Omental fat pad (tissue), 4 donors: ENCODE results near the gene SLC7A11. TPM values are rescaled to one million over a fixed set of nuclear protein-coding genes. Genes with fewer than 3 reads are reported as not detected.

Experiments used
- ATAC-seq: fragments of 150-250 bp; one replicate; pipeline ENCODE4 v1.9.1; 2016; ENCODE audit warnings: mild to moderate bottlenecking, moderate library complexity; ENCODE audit not compliant: low FRiP score
- DNase-seq: peaks from one replicate; pipeline ENCODE4 v3.0.0-alpha.2; 2019; ENCODE audit warnings: low spot score
- CTCF ChIP-seq, 3 donors: fragments of 450-650 bp; IDR thresholded peaks; one replicate each; pipeline ENCODE4 v1.5.1; 2016 to 2017; ENCODE audit warnings: antibody characterized with exemption in 3 of 3, mild to moderate bottlenecking in 3 of 3, moderate library complexity in 2 of 3
- total RNA-seq, 4 donors: library from RNA; depleted of rRNA; stranded (reverse); fragments of >200 nt; gene quantifications; one replicate each; pipeline ENCODE4 v1.1.0, GENCODE V29; 2016

SLC7A11 gene
- total RNA-seq, 4 donors from 2014 or later = 0.60 to 1.5 (median 0.90) TPM

DNA sequence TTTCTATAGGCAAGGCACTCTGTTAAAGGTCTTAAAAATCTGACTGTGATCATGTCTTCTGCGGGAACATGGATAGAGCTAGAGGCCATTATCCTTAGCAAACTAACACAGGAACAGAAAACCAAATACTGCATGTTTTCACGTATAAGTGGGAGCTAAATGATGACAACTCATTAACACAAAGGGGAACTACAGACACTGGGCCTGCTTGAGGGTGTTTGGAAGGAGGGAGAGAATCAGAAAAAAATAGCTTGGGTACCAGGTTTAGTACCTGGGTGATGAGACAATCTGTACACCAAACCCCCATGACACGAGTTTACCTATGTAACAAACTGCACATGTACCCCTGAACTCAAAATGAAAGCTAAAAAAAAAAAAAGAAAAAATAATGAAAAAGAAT, 12.1 kb downstream of the SLC7A11 start:
- TF ChIP-seq CTCF (IDR thresholded peaks at IDR 0.05) = no peak
- no peak for ATAC-seq
- DNase-seq = no peak

GRCh38 chr4:138229160-138229559, 13.0 kb downstream of the SLC7A11 start:
- no peak for TF ChIP-seq CTCF (IDR thresholded peaks at IDR 0.05)
- ATAC-seq (no peak), DNase-seq (no peak)

DNA sequence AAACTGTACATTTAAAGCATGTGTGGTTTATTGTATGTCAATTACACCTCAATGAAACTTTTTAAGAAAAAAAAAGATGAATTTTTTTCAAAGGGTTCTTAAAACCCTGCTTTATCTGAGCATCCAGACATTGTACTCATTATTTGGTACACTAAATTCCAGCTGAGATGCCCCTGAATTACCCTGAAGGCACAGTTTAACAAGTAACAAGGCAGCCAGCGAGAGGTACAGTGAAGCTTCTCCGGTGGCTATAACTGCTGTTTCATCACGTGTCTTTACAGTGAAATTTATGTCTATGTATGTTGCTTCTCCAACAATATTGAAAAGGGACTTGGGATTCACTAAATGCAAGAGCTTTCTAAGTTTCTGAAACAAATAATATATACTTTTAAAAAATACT, 15.8 kb downstream of the SLC7A11 start:
- no peak for ATAC-seq
- TF ChIP-seq CTCF (IDR thresholded peaks at IDR 0.05) = no peak

DNA sequence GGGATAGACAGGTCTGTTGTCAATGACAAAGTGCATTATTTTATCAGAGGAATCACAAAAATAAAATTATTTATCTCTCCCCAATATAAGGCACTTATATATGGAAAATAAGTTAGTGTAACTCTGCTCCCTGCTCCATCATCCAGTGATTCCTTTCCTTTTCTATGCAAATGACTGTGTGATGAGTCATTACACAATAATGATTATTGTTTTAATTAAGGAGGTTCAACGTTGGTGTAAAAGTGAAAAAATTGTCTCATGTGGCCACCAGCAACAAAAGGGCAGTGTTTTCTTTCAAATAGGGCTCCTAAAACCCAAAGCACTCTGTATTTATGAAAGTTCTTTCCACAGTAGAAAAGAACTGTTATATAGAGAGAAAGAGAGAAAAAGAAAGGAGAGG, 16.7 kb downstream of the SLC7A11 start:
- DNase-seq = no peak
- ATAC-seq = no peak
- TF ChIP-seq CTCF (IDR thresholded peaks at IDR 0.05) = no peak

More for the DNA sequence above, 15.8 kb downstream of the SLC7A11 start:
- DNase-seq = no peak

GRCh38 chr4:138224614-138225013, 17.5 kb downstream of the SLC7A11 start:
- no peak for TF ChIP-seq CTCF (IDR thresholded peaks at IDR 0.05)
- ATAC-seq (no peak), DNase-seq (no peak)

DNA sequence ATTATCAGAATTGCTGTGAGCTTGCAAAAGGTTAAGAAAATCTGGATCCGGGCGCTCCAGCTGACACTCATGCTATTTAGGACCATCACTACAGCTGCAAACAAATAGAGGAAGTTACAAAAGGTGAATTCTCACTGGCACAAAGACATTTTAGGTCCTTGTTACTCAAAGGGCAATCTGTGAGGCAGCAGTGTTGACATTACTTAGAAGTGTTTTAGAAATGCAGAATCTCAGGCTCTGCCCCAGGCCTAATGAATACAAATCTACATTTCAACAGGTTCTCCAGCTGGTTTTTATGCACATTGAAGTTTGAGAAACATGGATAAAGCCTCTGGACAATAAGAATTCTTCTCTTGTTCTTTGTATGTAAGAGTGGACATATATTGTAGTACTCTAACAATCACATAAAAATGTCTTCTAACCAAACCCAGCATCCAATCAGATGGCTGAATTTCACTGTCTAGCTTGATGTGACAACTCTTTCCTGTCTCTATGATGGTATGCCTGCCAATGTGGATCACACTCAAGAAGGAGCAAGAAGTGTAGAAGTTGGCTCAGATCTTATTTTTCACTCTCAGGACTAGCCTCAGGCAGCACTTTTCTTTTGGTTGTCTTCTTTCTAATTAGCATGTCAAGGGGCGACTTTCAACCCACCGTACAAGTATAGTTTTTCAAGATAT, 18.8 kb downstream of the SLC7A11 start:
- TF ChIP-seq CTCF (IDR thresholded peaks at IDR 0.05) = no peak
- ATAC-seq (no peak), DNase-seq (no peak)

DNA sequence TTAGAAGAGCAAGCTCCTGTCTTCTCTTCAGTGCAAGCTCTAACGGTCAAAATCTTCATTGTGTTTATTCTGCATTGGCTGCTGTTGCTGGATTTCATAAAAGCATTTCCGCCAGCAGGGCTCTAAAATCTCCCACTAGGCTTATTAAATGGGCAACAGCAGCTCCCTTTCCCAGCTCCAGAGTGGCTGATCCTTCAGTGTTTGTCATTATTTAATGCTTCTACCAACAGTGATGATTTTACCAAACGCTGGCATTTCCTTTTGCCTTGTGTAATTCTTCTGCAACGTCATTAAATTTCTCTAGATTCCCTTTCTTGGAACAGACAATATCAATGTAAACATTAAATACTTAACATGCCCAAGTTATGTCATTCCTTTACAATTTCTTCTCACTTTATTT, 20.1 kb downstream of the SLC7A11 start:
- DNase-seq = no peak

More for the DNA sequence above, 20.1 kb downstream of the SLC7A11 start:
- ATAC-seq = no peak
- TF ChIP-seq CTCF (IDR thresholded peaks at IDR 0.05) = no peak
